A172 (cell line): ENCODE results near the gene CCDC81. TPM values are rescaled to one million over a fixed set of nuclear protein-coding genes. Genes with fewer than 3 reads are reported as not detected.
"Not testable (repeated sequence)": the region's sequence is repeated elsewhere in the genome, so short reads cannot be mapped to it uniquely, and the experiment has no call there.

Source experiments
- DNase-seq: peaks from one replicate; pipeline ENCODE4 v3.0.0-alpha.2; 2015; ENCODE audit warnings: low spot score
- total RNA-seq: library from RNA; depleted of rRNA; stranded (reverse); fragments of >200 nt; shearing (Covaris generic); gene quantifications from 2 replicates; pipeline ENCODE4 v1.2.3, GENCODE V29; 2014; rRNA removed

The CCDC81 gene
- total RNA-seq = 0.41 TPM in 1 of 2 replicates, not detected in the other

DNA sequence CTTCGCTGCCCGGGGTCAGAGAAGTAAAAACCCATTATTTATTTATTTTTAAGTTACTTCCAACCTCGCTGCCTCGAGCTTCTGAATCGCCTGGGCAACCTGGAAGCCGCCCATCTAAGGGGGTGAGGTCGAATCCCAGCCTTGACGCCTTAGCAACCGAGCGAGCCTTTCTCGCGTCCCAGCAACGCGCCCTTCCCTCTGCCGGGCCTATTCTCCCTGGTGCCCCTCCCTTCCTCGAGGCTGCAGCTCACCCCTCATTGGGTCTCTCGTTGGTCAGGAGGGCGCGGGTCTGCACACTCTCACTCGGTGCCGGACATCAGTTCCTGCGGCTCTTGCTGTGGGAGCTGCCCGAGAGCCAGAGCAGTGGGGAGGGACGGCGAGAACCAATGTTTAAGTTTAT lies at the start of gene CCDC81:
CCDC81 (plus strand) TSS at position 302 of the 400 bp plus-strand sequence. CDS start 277 bp downstream, outside the sequence.
- DNase-seq = no peak

GRCh38 chr11:86335131-86335767 lies 39.4 kb upstream of the CCDC81 start:
- DNase-seq = no peak

DNA sequence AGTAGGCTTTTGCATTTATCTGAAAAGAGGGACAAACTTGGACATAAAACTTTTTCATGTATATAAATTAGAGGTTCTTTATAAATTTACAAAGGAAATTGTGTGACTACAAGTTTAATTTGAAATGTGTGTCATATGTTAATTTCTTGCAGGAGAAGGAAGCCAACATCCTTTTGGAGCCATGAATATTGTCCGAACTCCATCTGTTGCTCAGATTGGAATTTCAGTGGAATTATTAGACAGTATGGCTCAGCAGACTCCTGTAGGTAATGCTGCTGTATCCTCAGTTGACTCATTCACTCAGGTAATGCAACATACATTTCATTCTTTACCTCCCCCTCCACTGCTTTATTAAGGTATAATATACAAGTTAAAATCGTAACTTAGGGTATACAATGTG lies 37.5 kb upstream of the CCDC81 start:
- DNase-seq = no peak

DNA sequence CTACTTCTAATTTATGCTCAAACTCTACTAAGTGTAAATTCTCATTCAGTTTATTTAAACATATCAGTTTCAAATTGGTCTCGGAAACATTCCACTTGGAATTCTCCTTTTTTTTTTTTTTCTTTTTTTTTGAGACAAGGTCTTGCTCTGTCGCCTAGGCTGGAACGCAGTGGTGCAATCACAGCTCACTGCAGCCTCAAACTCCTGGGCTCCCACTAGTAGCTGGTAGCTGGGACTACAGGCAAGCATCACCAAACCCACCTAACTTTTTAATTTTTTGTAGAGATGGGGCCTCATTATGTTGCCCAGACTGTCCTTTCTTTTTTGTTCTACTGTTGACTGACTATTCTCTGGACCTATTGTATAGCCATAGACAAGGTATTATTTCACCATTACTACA lies 33.3 kb upstream of the CCDC81 start:
- no peak for DNase-seq

- no peak for DNase-seq
Measured at GRCh38 chr11:86346513-86346912, 28.2 kb upstream of the CCDC81 start.

DNA sequence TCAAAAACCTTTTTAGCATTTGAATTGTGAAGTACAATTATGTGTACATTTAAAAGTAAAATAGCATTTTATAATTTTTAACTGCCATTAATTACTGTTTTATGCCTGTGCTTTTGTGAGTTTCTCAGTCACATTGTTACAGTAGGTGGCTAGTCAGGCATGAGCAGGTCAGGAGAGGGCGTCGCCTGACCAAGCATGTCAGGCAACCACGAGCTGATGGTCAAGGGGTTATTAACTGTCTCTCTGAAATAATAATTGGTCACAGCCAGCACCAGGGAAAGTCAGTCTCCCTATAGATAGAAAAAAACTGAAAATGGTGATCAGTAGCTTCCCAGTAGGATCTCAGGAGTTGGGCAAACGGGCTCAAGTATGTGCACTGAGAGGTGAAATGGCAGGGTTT lies 19.4 kb upstream of the CCDC81 start:
- peak; percentile 10 for DNase-seq

DNA sequence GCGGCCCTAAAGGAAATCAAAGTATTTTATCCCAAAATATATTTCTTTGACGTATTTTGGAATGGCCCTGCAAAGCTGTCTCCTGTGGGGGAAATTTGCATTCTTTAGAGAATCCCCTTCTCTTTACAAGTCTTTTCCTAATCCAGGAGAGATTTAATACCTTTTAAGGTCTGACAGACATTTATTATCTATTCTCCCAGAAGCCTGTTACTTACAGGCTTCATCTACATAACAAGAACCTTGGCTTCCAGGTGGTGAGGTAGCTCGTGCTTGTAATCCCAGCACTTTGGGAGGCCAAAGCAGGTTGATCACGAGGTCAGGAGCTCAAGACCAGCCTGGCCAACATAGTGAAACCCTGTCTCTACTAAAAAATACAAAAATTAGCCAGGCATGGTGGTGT lies 17.3 kb upstream of the CCDC81 start:
- DNase-seq = not testable (repeated sequence)

DNA sequence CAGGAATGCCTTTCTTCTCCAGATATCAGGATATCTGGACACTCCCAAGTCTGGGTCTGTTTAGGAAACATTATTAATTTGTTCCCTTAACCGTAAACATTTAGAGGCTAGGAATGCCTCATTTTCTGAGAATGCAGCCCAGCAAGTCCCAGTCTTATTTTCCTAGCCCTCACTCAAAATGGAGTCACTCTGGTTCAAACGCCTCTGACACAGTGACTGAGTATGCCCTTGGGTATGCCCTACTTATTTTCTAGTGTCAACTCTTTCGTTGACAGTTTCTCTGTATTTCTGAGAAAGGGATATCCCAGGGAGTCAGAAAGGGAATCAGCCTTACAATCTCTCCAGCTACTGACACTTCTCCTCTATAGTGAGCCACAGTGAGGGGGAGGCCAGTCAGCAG lies 16.0 kb upstream of the CCDC81 start:
- no peak for DNase-seq

- DNase-seq = peak; percentile 21
Measured at GRCh38 chr11:86360775-86361395, 13.8 kb upstream of the CCDC81 start.

- no peak for DNase-seq
Measured at GRCh38 chr11:86363424-86363823, 11.3 kb upstream of the CCDC81 start.

DNA sequence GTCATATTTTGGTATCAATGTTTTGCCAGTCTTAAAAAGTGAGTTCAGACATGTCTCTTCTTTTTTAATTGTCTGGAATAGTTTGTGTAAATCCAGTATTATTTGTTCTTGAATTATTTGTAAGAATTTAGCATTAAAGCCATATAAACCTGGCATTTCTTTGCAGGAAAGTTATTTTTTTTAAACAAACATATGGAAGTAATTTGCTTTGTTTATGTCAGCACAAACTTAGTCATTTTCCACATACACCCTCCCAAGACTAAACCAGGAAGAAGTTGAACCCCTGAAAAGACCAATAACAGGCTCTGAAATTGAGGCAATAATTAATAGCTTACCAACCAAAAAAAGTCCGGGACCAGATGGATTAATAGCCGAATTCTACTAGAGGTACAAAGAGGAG lies 9.1 kb upstream of the CCDC81 start:
- no peak for DNase-seq

DNA sequence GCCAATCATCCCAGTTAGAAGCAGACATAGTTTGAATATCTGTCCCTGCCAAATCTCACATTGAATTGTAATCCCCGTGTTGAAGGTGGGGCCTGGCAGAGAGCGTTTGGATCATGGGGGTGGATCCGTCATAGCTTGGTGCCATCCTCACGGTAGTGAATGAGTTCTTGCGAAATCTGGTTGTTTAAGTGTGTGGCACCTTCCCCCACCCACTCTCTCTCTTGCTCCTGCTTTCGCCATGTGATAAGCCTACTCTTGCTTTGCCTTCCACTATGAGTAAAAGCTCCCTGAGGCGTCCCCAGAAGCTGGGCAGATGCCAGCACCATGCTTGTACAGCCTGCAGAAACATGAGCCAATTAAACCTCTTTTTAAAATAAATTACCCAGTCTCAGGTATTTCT lies 5.0 kb upstream of the CCDC81 start:
- no peak for DNase-seq

GRCh38 chr11:86370171-86370570 lies 4.5 kb upstream of the CCDC81 start:
- no peak for DNase-seq

DNA sequence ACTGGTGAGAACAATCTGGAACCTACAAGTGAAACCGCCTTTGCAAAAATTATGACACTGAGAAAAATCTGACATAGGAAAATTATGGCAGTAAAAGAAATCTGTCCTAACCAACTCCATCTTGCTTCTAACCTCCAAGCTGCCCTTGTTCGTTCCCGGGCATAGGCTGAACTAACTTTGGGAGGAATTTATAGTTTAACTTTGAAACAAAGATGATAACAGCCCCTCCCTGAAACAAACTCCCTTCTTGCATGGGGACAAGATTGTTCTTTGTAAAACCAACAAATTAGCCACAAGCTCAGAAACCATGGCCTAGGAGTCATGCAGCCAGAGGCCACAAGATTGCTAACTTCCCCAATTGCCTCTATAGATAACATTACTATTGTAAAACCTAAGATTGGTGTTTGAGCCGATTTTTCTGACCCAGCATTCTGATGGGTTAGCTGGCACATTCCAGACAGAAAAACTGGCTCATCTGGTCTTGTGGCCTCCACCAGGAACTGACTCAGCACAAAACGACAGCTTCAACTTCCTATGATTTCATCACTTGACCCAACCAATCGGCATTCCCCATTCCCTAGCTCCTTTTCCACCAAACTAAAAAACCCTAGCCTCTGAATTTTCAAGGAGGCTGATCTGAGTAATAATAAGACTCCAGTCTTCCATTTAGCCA lies 3.6 kb upstream of the CCDC81 start:
- DNase-seq = peak; percentile 52

DNA sequence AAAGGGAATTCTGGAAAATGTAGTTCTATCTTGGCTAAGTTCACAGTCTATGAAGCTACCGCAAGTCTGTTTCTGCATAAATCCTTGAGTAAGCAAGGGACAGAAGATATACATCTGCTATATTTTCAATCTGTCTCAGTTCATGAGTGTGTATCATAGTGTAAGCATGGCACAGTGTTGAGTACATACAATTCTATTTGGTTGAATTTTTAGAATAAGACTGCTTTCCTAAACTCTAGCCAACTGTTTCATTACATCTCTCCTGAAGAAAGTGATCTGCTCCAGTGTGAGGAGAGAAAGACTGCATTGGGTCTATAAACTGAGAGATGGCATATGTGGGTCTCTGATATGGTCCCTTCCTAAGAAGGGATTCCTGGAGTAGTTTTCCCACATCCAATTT lies 2.6 kb upstream of the CCDC81 start:
- no peak for DNase-seq

DNA sequence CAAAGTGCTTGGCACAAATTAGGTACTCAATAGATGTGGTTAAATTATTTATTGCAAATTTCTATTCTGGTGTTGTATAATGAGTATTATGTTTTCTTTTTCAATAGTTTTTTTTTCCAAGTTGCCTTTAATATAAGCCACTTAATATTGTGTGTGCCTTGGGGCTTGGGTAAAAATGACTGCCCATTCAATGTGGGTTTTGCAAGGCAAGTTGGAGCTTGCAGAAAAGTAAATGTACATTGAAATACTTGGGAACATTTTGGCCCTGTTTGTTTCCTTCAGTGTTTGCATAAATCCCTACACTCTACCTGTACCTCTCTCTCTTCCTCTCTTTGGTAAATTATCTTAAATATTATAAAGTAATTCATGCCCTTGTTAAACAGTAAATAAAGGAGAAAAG lies 2.1 kb upstream of the CCDC81 start:
- DNase-seq = no peak

DNA sequence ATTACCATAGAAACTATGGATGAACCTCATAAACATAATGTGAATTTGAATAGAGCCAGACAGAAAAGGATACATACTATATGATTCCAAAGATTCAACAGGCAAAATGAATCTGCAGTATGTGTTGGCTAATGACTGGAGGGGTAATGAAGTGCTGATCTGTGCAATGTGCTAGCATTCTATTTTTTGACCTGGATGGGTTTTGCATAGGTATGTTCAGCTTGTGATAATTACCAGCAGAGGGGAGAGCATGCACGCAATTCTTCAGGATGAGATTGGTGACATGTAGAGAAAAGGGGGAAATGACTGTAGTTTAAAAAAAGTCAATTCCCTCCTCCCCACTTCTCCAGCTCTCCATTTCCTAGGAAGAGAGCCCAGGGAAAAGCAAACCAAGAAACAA lies 618 bp upstream of the CCDC81 start:
- DNase-seq = no peak

DNA sequence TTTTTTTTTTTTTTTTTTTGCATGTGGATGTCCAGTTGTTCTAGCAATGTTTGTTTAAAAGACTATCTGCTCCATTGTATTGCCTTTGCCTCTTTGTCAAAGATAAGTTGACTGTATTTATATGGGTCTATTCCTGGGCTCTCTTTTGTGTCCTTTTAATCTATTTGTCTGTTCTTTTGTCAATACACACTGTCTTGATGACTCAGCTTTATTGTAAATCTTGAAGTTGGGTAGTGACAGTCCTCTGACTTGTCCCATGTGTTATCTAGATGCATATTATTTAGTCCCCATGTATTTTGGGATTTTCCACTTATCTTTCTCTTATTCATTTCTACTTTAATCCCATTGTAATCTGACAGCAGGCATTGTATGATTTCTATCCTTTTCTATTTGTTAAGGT lies 3.3 kb downstream of the CCDC81 start:
- DNase-seq = no peak

DNA sequence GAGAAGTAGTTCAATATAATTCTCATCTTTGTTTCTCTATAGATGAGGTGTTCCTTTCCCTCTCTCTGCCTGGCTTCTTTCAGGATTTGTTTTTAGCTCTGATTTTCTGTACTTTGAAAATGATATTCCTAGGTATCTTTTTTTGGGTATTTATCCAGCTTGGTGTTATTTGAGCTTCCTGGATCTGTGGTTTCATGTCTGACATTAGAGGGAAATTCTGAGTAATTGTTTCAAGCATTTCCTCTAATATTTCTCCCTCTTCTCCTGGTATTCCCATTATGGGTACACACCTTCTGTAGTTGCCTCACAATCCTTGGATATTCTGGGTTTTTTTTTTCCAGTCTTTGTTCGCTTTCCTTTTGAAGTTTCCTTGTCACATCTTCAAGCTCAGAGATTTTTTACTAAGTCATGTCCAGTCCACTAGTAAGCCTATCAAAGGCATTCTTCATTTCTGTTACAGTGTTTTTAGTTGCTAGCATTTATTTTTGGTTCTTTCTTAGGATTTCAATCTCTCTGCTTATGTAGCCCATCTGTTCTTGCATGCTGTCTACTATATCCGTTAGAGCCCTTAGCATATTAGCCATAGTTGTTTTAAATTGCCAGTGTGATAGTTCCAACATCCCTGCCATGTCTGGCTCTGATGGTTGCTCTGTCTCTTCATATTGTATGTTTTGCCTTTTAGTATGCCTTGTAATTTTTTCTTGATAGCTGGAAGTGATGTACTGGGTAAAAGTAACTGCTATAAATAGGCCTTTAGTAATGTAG lies 5.8 kb downstream of the CCDC81 start:
- no peak for DNase-seq

DNA sequence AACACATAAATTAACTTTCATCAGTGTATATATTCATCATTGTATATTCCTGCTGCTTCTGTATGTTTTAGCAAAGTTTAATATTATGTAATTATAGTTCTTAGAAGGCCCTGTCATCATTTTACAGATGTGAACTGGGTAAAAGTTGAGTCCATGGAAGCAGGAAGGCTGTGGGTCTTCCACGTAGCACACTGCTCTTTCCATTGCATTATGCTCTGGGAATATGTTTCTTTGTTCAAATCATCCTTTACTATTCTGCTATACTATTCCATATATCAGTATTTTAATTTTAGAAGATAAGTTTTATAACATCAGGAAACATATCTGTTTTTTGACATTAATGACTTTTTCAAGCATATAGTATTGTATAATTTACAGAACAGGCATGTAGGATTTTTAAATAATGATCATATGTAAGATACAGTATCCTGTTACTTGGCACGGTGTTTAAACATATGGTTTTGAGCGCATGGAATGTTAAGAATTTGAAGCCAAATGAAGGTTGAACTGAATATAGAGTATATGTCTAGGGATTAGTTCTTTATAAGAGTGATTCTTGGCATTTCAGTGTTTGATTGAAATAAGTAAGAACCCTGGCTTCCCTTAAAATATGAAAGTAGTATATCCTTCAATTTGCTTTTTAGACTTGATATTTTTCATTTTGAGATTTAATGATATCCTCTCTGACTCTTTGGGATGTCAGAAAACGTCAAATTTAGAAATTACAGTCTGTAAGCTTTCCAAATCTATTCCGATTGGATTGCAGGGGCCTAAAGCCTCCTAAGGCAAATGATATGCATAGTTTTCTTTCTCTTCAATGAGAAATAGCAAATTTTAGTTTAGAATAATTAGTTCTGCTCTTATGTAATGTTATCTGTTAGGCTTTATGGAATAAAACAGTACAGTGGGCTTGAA lies 8.6 kb downstream of the CCDC81 start:
- no peak for DNase-seq

GRCh38 chr11:86386283-86386682 lies 11.6 kb downstream of the CCDC81 start:
- no peak for DNase-seq
